WTC11 (cell line): Measurements from ENCODE around the gene MRPL46. TPM values are rescaled to one million over a fixed set of nuclear protein-coding genes. Genes with fewer than 3 reads are reported as not detected.

Experiments used
- ATAC-seq: fragments of 200-7000 bp; cut with Tn5 transposase; 2 replicates; pipeline ENCODE4 v1.10.0; 2021; ENCODE audit warnings: mild to moderate bottlenecking, moderate library complexity
- CTCF ChIA-PET: fragments of 300-600 bp; sonication (Branson Sonifier 250); formaldehyde crosslinking; loops from one replicate; lab custom pipeline; 2021; ENCODE audit warnings: antibody characterized with exemption; lab: Charles Lee
- POLR2A ChIA-PET: fragments of 350-600 bp; sonication (Branson Sonifier 250); formaldehyde crosslinking; loops from one replicate; lab custom pipeline; 2021; ENCODE audit warnings: antibody characterized with exemption; lab: Charles Lee
- DNase-seq: peaks from one replicate; pipeline ENCODE4 v3.0.0; 2021; ENCODE audit warnings: low spot score
- H3K27ac Mint-ChIP-seq: 2 replicates; pipeline ENCODE4 v1.8.0; 2021; ENCODE audit warnings: mixed read lengths
- H3K27me3 Mint-ChIP-seq: 2 replicates; pipeline ENCODE4 v1.8.0; 2021; ENCODE audit warnings: low read depth, mild to moderate bottlenecking, moderate library complexity, mixed read lengths
- H3K36me3 Mint-ChIP-seq: 2 replicates; pipeline ENCODE4 v1.8.0; 2021; ENCODE audit warnings: mixed read lengths
- H3K4me1 Mint-ChIP-seq: 2 replicates; pipeline ENCODE4 v1.8.0; 2022; ENCODE audit warnings: mixed read lengths
- H3K4me3 Mint-ChIP-seq: 2 replicates; pipeline ENCODE4 v1.8.0; 2021; ENCODE audit warnings: mild to moderate bottlenecking, moderate library complexity, mixed read lengths
- H3K9me3 Mint-ChIP-seq: 2 replicates; pipeline ENCODE4 v1.8.0; 2021; ENCODE audit warnings: mixed read lengths
- AFF4 ChIP-seq: sonication (generic); formaldehyde crosslinking; IDR thresholded peaks from 2 replicates; pipeline ENCODE4 v1.8.1; 2023; ENCODE audit warnings: mild to moderate bottlenecking, missing genetic modification reagents, borderline replicate concordance
- ATF6 ChIP-seq: sonication (generic); formaldehyde crosslinking; IDR thresholded peaks from 2 replicates; pipeline ENCODE4 v1.8.1; 2023; ENCODE audit warnings: mild to moderate bottlenecking, missing genetic modification reagents
- CREB1 ChIP-seq: sonication (generic); formaldehyde crosslinking; IDR thresholded peaks from 2 replicates; pipeline ENCODE4 v1.8.0; 2023; ENCODE audit warnings: mild to moderate bottlenecking, missing genetic modification reagents
- CREM ChIP-seq: sonication (generic); formaldehyde crosslinking; IDR thresholded peaks from 2 replicates; pipeline ENCODE4 v1.8.1; 2022; ENCODE audit warnings: mild to moderate bottlenecking, missing genetic modification reagents, moderate library complexity
- ESRRA ChIP-seq: sonication (generic); formaldehyde crosslinking; IDR thresholded peaks from 2 replicates; pipeline ENCODE4 v1.8.1; 2022; ENCODE audit warnings: mild to moderate bottlenecking, missing genetic modification reagents, borderline replicate concordance
- FOXK1 ChIP-seq: sonication (generic); formaldehyde crosslinking; IDR thresholded peaks from 2 replicates; pipeline ENCODE4 v1.8.0; 2022; ENCODE audit warnings: mild to moderate bottlenecking, moderate library complexity, missing genetic modification reagents
- KAT7 ChIP-seq: sonication (generic); formaldehyde crosslinking; IDR thresholded peaks from 2 replicates; pipeline ENCODE4 v1.8.1; 2023; ENCODE audit warnings: missing genetic modification reagents, mild to moderate bottlenecking, borderline replicate concordance
- MYBL2 ChIP-seq: sonication (generic); formaldehyde crosslinking; IDR thresholded peaks from 2 replicates; pipeline ENCODE4 v1.8.1; 2023; ENCODE audit warnings: mild to moderate bottlenecking, moderate library complexity, missing genetic modification reagents
- NFE2L1 ChIP-seq: sonication (generic); formaldehyde crosslinking; IDR thresholded peaks from 2 replicates; pipeline ENCODE4 v1.8.1; 2023; ENCODE audit warnings: missing genetic modification reagents
- NR2C2 ChIP-seq: sonication (generic); formaldehyde crosslinking; IDR thresholded peaks from 2 replicates; pipeline ENCODE4 v1.8.0; 2022; ENCODE audit warnings: mild to moderate bottlenecking, missing genetic modification reagents
- OVOL2 ChIP-seq: fragments of 250-450 bp; sonication (Bioruptor Pico); IDR thresholded peaks from 2 replicates; pipeline ENCODE4 v1.9.0; 2021; ENCODE audit warnings: mild to moderate bottlenecking, borderline replicate concordance
- PREB ChIP-seq: sonication (generic); formaldehyde crosslinking; IDR thresholded peaks from 2 replicates; pipeline ENCODE4 v1.8.1; 2022; ENCODE audit warnings: mild to moderate bottlenecking, missing genetic modification reagents, moderate library complexity, borderline replicate concordance
- TCF7 ChIP-seq: sonication (generic); formaldehyde crosslinking; IDR thresholded peaks from 2 replicates; pipeline ENCODE4 v1.8.0; 2022; ENCODE audit warnings: mild to moderate bottlenecking, low read depth, missing genetic modification reagents, moderate library complexity
- USF1 ChIP-seq: sonication (generic); formaldehyde crosslinking; IDR thresholded peaks from 2 replicates; pipeline ENCODE4 v1.8.0; 2022; ENCODE audit warnings: mild to moderate bottlenecking, missing genetic modification reagents
- ZNF138 ChIP-seq: sonication (generic); formaldehyde crosslinking; conservative IDR thresholded peaks from 2 replicates; pipeline ENCODE4 v1.8.1; 2022; ENCODE audit warnings: mild to moderate bottlenecking, moderate library complexity, missing genetic modification reagents
- ZNF232 ChIP-seq: sonication (generic); formaldehyde crosslinking; IDR thresholded peaks from 2 replicates; pipeline ENCODE4 v1.8.0; 2022; ENCODE audit warnings: mild to moderate bottlenecking, missing genetic modification reagents
- ZNF512 ChIP-seq: sonication (generic); formaldehyde crosslinking; IDR thresholded peaks from 2 replicates; pipeline ENCODE4 v1.8.1; 2022; ENCODE audit warnings: missing genetic modification reagents, borderline replicate concordance
- ZSCAN18 ChIP-seq: fragments of 250-450 bp; sonication (Bioruptor Pico); IDR thresholded peaks from 2 replicates; pipeline ENCODE4 v2.1.2; 2022; ENCODE audit warnings: mild to moderate bottlenecking, moderate library complexity
- total RNA-seq: library from RNA; stranded (reverse); gene quantifications from 3 replicates; pipeline ENCODE4 v1.2.3, GENCODE V29; 2021

MRPL46 gene
- total RNA-seq, 1 experiment from 2014 or later = 26.8 TPM

GRCh38 chr15:88480981-88481380 lies 13.8 kb upstream of the MRPL46 start:
- peaks cover 11% of the 10 kb centered on the region for H3K36me3 Mint-ChIP-seq
- H3K27me3 Mint-ChIP-seq = peaks cover 3% of the 10 kb centered on the region; the same call in 1 of the 2 replicates
- POLR2A ChIA-PET = no interaction called here
- no peak overlapping the region; the same call in 1 of the 2 replicates for H3K27ac Mint-ChIP-seq
- no peak for DNase-seq
- H3K4me1 Mint-ChIP-seq = peaks cover 36% of the 10 kb centered on the region
- no peaks in the 10 kb centered on the region for H3K9me3 Mint-ChIP-seq
- no peak overlapping the region for H3K4me3 Mint-ChIP-seq
- ATAC-seq = no peak
- no peak for TF ChIP-seq AFF4 (CRISPR knock-in tag)
- TF ChIP-seq MYBL2 (CRISPR knock-in tag) = no peak
- TF ChIP-seq ZNF232 (CRISPR knock-in tag) = no peak
- no peak for TF ChIP-seq ZNF512 (CRISPR knock-in tag)
- TF ChIP-seq ZSCAN18 (CRISPR knock-in tag) = no peak
- TF ChIP-seq TCF7 (CRISPR knock-in tag) = no peak
- TF ChIP-seq ATF6 (CRISPR knock-in tag) = no peak
- TF ChIP-seq FOXK1 (CRISPR knock-in tag) = no peak
- no peak for TF ChIP-seq ESRRA (CRISPR knock-in tag)
- TF ChIP-seq NR2C2 = no peak
- no peak for TF ChIP-seq USF1 (CRISPR knock-in tag)
- TF ChIP-seq PREB (CRISPR knock-in tag) = no peak
- TF ChIP-seq ZNF138 = no peak
- TF ChIP-seq CREB1 (CRISPR knock-in tag) = no peak
- no peak for TF ChIP-seq KAT7 (CRISPR knock-in tag)
- TF ChIP-seq NFE2L1 = no peak
- TF ChIP-seq CREM (CRISPR knock-in tag) = no peak
- no peak for TF ChIP-seq OVOL2 (CRISPR knock-in tag)
- CTCF ChIA-PET = interaction anchor here (2.1 kb wide), 1 partner anchor 134 kb away, joined by 7 read pairs; no protein-coding TSS in a partner anchor
